GM10847 (cell line): Measurements from ENCODE around the gene GABRD.

ENCODE experiments used
- POLR2A ChIP-seq: IDR thresholded peaks from 2 replicates; pipeline ENCODE4 v1.6.1; 2011; ENCODE audit not compliant: insufficient read length; ENCODE audit errors: extremely low read depth

The GABRD gene

GRCh38 chr1:2004856-2005255 lies 14.3 kb upstream of the GABRD start:
- TF ChIP-seq POLR2A = no peak

GRCh38 chr1:2009101-2010053 lies 9.8 kb upstream of the GABRD start:
- no peak for TF ChIP-seq POLR2A

GRCh38 chr1:2014181-2014580 lies 5.0 kb upstream of the GABRD start:
- TF ChIP-seq POLR2A = no peak

GRCh38 chr1:2014741-2015735 lies 4.1 kb upstream of the GABRD start:
- TF ChIP-seq POLR2A = no peak

- no peak for TF ChIP-seq POLR2A
Observed at GRCh38 chr1:2016123-2016522, 3.0 kb upstream of the GABRD start.

DNA sequence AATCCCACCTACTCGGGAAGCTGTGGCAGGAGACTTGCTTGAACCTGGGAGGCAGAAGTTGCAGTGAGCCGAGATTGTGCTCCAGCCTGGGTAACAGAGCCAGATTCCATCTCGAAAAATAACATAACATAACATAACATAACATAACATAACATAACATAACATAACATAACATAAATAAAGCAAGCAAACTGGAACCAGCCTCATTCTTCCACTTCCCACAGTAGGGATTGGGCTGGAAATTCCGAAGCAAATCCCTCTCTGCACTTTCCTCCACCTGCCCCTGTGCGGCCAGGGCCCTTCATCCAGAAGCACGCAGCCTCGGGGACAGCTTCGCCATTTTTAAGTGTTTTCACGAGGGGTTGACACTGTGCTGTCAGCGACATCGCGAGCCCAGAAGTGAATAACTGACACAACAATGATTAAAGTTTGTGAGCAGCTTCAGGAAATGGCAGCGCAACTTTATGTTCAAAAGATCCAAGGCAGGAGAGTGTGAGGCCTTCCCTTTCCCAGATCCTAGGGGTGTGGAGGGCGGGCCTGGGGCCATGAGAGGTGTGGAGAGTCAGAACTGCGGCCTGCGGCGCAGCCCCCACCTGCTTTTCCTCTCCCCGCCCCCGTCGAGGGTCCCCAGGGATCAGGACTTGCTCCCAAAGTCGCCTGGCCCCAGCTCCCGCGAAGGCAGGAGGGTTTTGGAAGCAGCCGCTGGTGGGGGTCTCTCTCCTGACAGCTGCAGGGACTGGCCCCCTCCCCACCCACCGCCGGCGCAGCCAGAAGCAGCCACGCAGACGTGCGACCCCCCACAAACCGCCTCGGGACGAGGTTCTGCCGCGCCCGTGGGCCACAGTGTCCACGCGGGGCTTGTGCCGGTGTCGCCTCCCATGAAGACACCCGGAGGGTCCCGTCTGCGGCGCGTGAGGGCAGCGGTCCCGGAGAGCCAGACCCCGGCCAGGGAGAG lies 651 bp upstream of the GABRD start:
- TF ChIP-seq POLR2A = no peak

- TF ChIP-seq POLR2A = no peak
Observed at GRCh38 chr1:2019571-2020309, 595 bp downstream of the GABRD start.

DNA sequence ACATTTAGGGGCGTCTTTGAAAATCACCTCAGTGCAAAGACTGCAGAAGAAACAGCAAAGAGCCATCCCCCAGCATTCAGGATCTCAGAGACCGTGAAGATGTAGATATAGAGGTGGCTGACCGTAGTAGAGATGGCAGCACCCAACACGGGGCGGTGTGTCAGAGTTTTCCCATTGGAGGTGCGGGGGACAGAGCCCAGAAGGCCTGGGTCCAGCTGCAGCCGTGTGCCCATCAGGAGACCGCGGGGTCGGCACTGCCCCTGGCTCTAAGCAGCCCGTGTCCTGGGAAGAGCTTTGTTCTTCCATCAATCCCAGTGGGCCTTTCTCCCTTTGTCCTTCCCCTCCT lies 1.1 kb downstream of the GABRD start:
- no peak for TF ChIP-seq POLR2A

- TF ChIP-seq POLR2A = no peak
Observed at GRCh38 chr1:2021550-2021949, 2.4 kb downstream of the GABRD start.

GRCh38 chr1:2022063-2022770 lies 3.1 kb downstream of the GABRD start:
- TF ChIP-seq POLR2A = no peak

GRCh38 chr1:2023187-2023586 lies 4.0 kb downstream of the GABRD start:
- no peak for TF ChIP-seq POLR2A

GRCh38 chr1:2024451-2024850 lies 5.3 kb downstream of the GABRD start:
- no peak for TF ChIP-seq POLR2A

DNA sequence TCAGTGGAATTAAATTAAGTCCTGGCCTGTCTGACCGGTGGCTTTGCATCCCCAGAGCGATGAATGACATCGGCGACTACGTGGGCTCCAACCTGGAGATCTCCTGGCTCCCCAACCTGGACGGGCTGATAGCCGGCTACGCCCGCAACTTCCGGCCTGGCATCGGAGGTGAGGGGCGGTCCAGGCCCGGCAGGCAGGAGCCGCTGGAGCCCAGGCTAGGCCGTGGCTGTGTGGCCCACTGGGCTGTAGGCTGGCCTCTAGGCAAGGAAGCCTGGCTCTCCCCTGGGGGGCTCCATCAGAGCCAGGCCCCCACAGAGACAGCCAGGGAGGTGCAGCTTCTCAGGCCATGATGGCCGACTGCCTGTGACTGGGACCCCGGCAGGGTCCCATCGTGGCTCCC lies 5.7 kb downstream of the GABRD start:
- TF ChIP-seq POLR2A = no peak
